HepG2 (cell line): Measurements from ENCODE around the gene ADM5. TPM values are rescaled to one million over a fixed set of nuclear protein-coding genes. Genes with fewer than 3 reads are reported as not detected.

Experiments
- ATM ChIP-seq: fragments of 450-650 bp; IDR thresholded peaks from 2 replicates; pipeline ENCODE4 v1.7.1; 2017; ENCODE audit warnings: mild to moderate bottlenecking, borderline replicate concordance
- CTCF ChIP-seq: sonication (generic); formaldehyde crosslinking; IDR thresholded peaks from 2 replicates; pipeline ENCODE4 v1.5.0; 2020; ENCODE audit warnings: mild to moderate bottlenecking, missing genetic modification reagents, moderate library complexity
- ELF1 ChIP-seq: sonication (generic); formaldehyde crosslinking; IDR thresholded peaks from 2 replicates; pipeline ENCODE4 v1.4.0; 2020; ENCODE audit warnings: missing genetic modification reagents
- EZH2 ChIP-seq: conservative IDR thresholded peaks from 2 replicates; pipeline ENCODE4 v1.6.1; 2012; ENCODE audit warnings: mild to moderate bottlenecking, low read depth, low read length, moderate library complexity
- GATA4 ChIP-seq: sonication (generic); IDR thresholded peaks from 2 replicates; pipeline ENCODE4 v1.6.1; 2016; ENCODE audit warnings: antibody characterized with exemption, low read depth, borderline replicate concordance
- HOXD1 ChIP-seq: sonication (generic); formaldehyde crosslinking; IDR thresholded peaks from 2 replicates; pipeline ENCODE4 v1.5.0; 2020; ENCODE audit warnings: missing genetic modification reagents
- IRF9 ChIP-seq: sonication (generic); formaldehyde crosslinking; IDR thresholded peaks from 2 replicates; pipeline ENCODE4 v1.8.0; 2022; ENCODE audit warnings: missing genetic modification reagents, mild to moderate bottlenecking, borderline replicate concordance
- KDM1A ChIP-seq: IDR thresholded peaks from 2 replicates; pipeline ENCODE4 v1.6.1; 2016; ENCODE audit warnings: missing compliant biosample characterization
- MEIS1 ChIP-seq: sonication (generic); formaldehyde crosslinking; IDR thresholded peaks from 2 replicates; pipeline ENCODE4 v1.9.0; 2021; ENCODE audit warnings: mild to moderate bottlenecking, missing genetic modification reagents, moderate library complexity, borderline replicate concordance
- POGZ ChIP-seq: sonication (generic); formaldehyde crosslinking; IDR thresholded peaks from 2 replicates; pipeline ENCODE4 v1.4.0; 2020; ENCODE audit warnings: mild to moderate bottlenecking, missing genetic modification reagents
- SMARCE1 ChIP-seq: fragments of 450-650 bp; IDR thresholded peaks from 2 replicates; pipeline ENCODE4 v1.6.1; 2017; ENCODE audit warnings: borderline replicate concordance
- TBP ChIP-seq: sonication (generic); formaldehyde crosslinking; IDR thresholded peaks from 2 replicates; pipeline ENCODE4 v1.5.0; 2020; ENCODE audit warnings: missing genetic modification reagents
- TCF12 ChIP-seq, 2 experiments: fragments of 450-650 bp in 1 of 2; sonication (generic) in 1 of 2; formaldehyde crosslinking in 1 of 2; IDR thresholded peaks; 2 replicates each; pipeline versions ENCODE4 v1.6.1 to v1.8.0; 2017 to 2022; ENCODE audit warnings: antibody characterized with exemption in 1 of 2, mild to moderate bottlenecking in 1 of 2, missing genetic modification reagents in 1 of 2, moderate library complexity in 1 of 2
- TCF7L2 ChIP-seq: IDR thresholded peaks from 2 replicates; pipeline ENCODE4 v1.6.1; 2011; ENCODE audit warnings: mild to moderate bottlenecking, low read depth, low read length, moderate library complexity
- TERF1 ChIP-seq: sonication (generic); formaldehyde crosslinking; IDR thresholded peaks from 2 replicates; pipeline ENCODE4 v1.8.0; 2022; ENCODE audit warnings: mild to moderate bottlenecking, missing genetic modification reagents, moderate library complexity
- ZBTB1 ChIP-seq: sonication (generic); formaldehyde crosslinking; IDR thresholded peaks from 2 replicates; pipeline ENCODE4 v1.4.0; 2020; ENCODE audit warnings: missing genetic modification reagents, borderline replicate concordance
- ZNF12 ChIP-seq: sonication (generic); formaldehyde crosslinking; IDR thresholded peaks from 2 replicates; pipeline ENCODE4 v1.5.0; 2020; ENCODE audit warnings: missing genetic modification reagents
- ZNF160 ChIP-seq: sonication (generic); formaldehyde crosslinking; IDR thresholded peaks from 2 replicates; pipeline ENCODE4 v1.8.0; 2022; ENCODE audit warnings: mild to moderate bottlenecking, inconsistent platforms, missing genetic modification reagents
- ZNF547 ChIP-seq: sonication (generic); formaldehyde crosslinking; IDR thresholded peaks from 2 replicates; pipeline ENCODE4 v1.5.1; 2020; ENCODE audit warnings: mild to moderate bottlenecking, missing genetic modification reagents
- ZNF678 ChIP-seq: sonication (generic); formaldehyde crosslinking; IDR thresholded peaks from 2 replicates; pipeline ENCODE4 v1.4.0; 2020; ENCODE audit warnings: mild to moderate bottlenecking, missing genetic modification reagents
- ZNF781 ChIP-seq: sonication (generic); formaldehyde crosslinking; IDR thresholded peaks from 2 replicates; pipeline ENCODE4 v1.5.1; 2020; ENCODE audit warnings: borderline replicate concordance, mild to moderate bottlenecking, missing genetic modification reagents; ENCODE audit errors: not compliant biosample characterization
- ZNF878 ChIP-seq: sonication (generic); formaldehyde crosslinking; IDR thresholded peaks from 2 replicates; pipeline ENCODE4 v1.8.1; 2023; ENCODE audit warnings: mild to moderate bottlenecking, missing genetic modification reagents, moderate library complexity
- ZXDC ChIP-seq: sonication (generic); formaldehyde crosslinking; IDR thresholded peaks from 2 replicates; pipeline ENCODE4 v1.5.0; 2020; ENCODE audit warnings: mild to moderate bottlenecking, missing genetic modification reagents
- polyA plus RNA-seq, 8 experiments: library from polyadenylated mRNA; depleted of rRNA in 3 of 8; stranded (reverse) in 7 of 8; unstranded in 1 of 8; fragments of >200 nt; fragmentation: Illumina TruSeq in 4 of 8; extraction: Trizol in 4 of 8; gene quantifications; 2 replicates each; pipeline versions ENCODE4 v1.2.1 to v1.2.3, GENCODE V29; 2011 to 2016; ENCODE audit warnings: low read depth in 4 of 8, missing spikeins in 1 of 8, mixed read lengths in 1 of 8; ENCODE audit not compliant: insufficient read depth in 1 of 8
- total RNA-seq, 5 experiments: library from RNA; depleted of rRNA; stranded (reverse); fragments of >200 nt; fragmentation: Illumina TruSeq; extraction: Trizol; gene quantifications; 2 replicates each; pipeline ENCODE4 v1.2.3, GENCODE V29; 2016; ENCODE audit warnings: low read depth in 1 of 5

ADM5 gene
- total and polyA plus RNA-seq, 2 of the 13 experiments (the other 11 are each of a cell fraction or from before 2014, with no cell fraction given): 2.7 to 4.1 TPM

GRCh38 chr19:49640113-49640898, 49.1 kb upstream of the ADM5 start, which contains the start of gene RRAS (continued):
- no peak for TF ChIP-seq ZBTB1 (CRISPR knock-in tag)
- TF ChIP-seq ZNF12: 0 out of 2 replicates have a peak, but pooled peaks have one; percentile 31
- 0 out of 2 replicates have a peak, but pooled peaks have one; percentile 21 for TF ChIP-seq KDM1A (CRISPR knock-in tag)
- TF ChIP-seq MEIS1 (CRISPR knock-in tag): peak; percentile 18; the same call in 1 of the 2 replicates
- no peak for TF ChIP-seq ZXDC (CRISPR knock-in tag)
- TF ChIP-seq SMARCE1: no peak
- peak; percentile 94 for TF ChIP-seq ELF1 (CRISPR knock-in tag)
- no peak for TF ChIP-seq TBP
- peak; percentile 28 for TF ChIP-seq ZNF781 (CRISPR knock-in tag)
- TF ChIP-seq ZNF547 (CRISPR knock-in tag): no peak
- TF ChIP-seq TERF1 (CRISPR knock-in tag): no peak
- no peak for TF ChIP-seq CTCF (CRISPR knock-in tag)
- TF ChIP-seq ZNF678 (CRISPR knock-in tag): 0 out of 2 replicates have a peak, but pooled peaks have one; percentile 59
- TF ChIP-seq EZH2: no peak
- 0 out of 2 replicates have a peak, but pooled peaks have one; percentile 19 for TF ChIP-seq ZNF160 (CRISPR knock-in tag)
- TF ChIP-seq IRF9 (CRISPR knock-in tag): no peak
- no peak for TF ChIP-seq ATM
- TF ChIP-seq POGZ: 0 out of 2 replicates have a peak, but pooled peaks have one; percentile 37
- no peak for TF ChIP-seq HOXD1 (CRISPR knock-in tag)
- TF ChIP-seq ZNF878 (CRISPR knock-in tag): no peak
- no peak for TF ChIP-seq TCF12 (IDR thresholded peaks at IDR 0.05)
- no peak for TF ChIP-seq TCF12 (CRISPR knock-in tag; IDR thresholded peaks at IDR 0.05)
- no peak for TF ChIP-seq TCF7L2
- 0 out of 2 replicates have a peak, but pooled peaks have one; percentile 30 for TF ChIP-seq GATA4
